Liver (tissue), 3 donors: ENCODE results near the gene SLK.

Experiments
- CTCF ChIP-seq: fragments of 150-350 bp; IDR thresholded peaks from 2 replicates; pipeline ENCODE4 v1.5.1; 2017; ENCODE audit warnings: improper control_type of control experiment, low read depth, low read length; ENCODE audit not compliant: missing input control
- EGR1 ChIP-seq, 2 donors: IDR thresholded peaks; 2 replicates each; pipeline ENCODE4 v1.6.1; 2016 to 2018; ENCODE audit warnings: antibody characterized with exemption in 2 of 2, low read depth in 2 of 2
- FOXA1 ChIP-seq: IDR thresholded peaks from 2 replicates; pipeline ENCODE4 v1.6.1; 2016; ENCODE audit warnings: antibody characterized with exemption
- JUND ChIP-seq, 2 donors: IDR thresholded peaks; 2 replicates each; pipeline ENCODE4 v1.6.1; 2016; ENCODE audit warnings: antibody characterized with exemption in 2 of 2
- MAX ChIP-seq: IDR thresholded peaks from 2 replicates; pipeline ENCODE4 v1.6.1; 2016; ENCODE audit warnings: antibody characterized with exemption
- RAD21 ChIP-seq, 2 donors: IDR thresholded peaks; 2 replicates each; pipeline ENCODE4 v1.6.1; 2016; ENCODE audit warnings: antibody characterized with exemption in 2 of 2, mild to moderate bottlenecking in 2 of 2
- TAF1 ChIP-seq: conservative IDR thresholded peaks from 2 replicates; pipeline ENCODE4 v1.6.1; 2016; ENCODE audit warnings: antibody characterized with exemption, mild to moderate bottlenecking
- YY1 ChIP-seq: IDR thresholded peaks from 2 replicates; pipeline ENCODE4 v1.6.1; 2016; ENCODE audit warnings: antibody characterized with exemption, mild to moderate bottlenecking
- TF ChIP-seq, protein P1 (sequence below): IDR thresholded peaks from 2 replicates; pipeline ENCODE4 v1.6.1; 2016; ENCODE audit warnings: antibody characterized with exemption
- TF ChIP-seq, protein P2 (sequence below): IDR thresholded peaks from 2 replicates; pipeline ENCODE4 v1.6.1; 2016; ENCODE audit warnings: antibody characterized with exemption, mild to moderate bottlenecking
- TF ChIP-seq, protein P3 (sequence below): IDR thresholded peaks from 2 replicates; pipeline ENCODE4 v1.6.1; 2016; ENCODE audit warnings: antibody characterized with exemption
- donor health status: healthy.
- donor health status: healthy.

DNA sequence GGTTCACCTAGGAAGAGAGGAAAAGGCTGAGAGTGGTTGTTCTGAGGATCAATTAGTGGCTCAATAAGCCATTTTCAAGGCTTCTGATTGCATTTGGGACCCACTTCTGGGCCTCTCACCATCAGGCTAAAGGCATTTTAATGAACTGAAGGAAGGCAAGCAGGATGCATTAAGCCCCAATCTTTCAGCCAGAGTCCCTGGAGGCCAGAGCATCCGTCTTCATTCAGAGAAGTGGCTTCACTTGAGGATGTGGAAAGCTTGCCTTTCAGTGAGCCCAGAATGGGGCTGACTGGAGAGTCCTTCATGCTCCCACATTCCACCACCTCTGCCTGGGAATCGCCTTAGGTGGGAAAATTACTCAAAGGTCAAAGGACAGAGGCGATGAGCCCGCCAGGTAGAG lies 76.9 kb downstream of the SLK start:
- TF ChIP-seq RAD21 (IDR thresholded peaks at IDR 0.05) (no peak), CTCF (no peak), JUND (IDR thresholded peaks at IDR 0.05) (no peak), TAF1 (no peak), FOXA1 (no peak), YY1 (no peak), MAX (no peak), EGR1 (IDR thresholded peaks at IDR 0.05; ENCODE audit: low read depth in 2 of 2) (no peak)
- TF ChIP-seq, protein P1, sequence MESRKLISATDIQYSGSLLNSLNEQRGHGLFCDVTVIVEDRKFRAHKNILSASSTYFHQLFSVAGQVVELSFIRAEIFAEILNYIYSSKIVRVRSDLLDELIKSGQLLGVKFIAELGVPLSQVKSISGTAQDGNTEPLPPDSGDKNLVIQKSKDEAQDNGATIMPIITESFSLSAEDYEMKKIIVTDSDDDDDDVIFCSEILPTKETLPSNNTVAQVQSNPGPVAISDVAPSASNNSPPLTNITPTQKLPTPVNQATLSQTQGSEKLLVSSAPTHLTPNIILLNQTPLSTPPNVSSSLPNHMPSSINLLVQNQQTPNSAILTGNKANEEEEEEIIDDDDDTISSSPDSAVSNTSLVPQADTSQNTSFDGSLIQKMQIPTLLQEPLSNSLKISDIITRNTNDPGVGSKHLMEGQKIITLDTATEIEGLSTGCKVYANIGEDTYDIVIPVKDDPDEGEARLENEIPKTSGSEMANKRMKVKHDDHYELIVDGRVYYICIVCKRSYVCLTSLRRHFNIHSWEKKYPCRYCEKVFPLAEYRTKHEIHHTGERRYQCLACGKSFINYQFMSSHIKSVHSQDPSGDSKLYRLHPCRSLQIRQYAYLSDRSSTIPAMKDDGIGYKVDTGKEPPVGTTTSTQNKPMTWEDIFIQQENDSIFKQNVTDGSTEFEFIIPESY: no peak
- TF ChIP-seq, protein P2, sequence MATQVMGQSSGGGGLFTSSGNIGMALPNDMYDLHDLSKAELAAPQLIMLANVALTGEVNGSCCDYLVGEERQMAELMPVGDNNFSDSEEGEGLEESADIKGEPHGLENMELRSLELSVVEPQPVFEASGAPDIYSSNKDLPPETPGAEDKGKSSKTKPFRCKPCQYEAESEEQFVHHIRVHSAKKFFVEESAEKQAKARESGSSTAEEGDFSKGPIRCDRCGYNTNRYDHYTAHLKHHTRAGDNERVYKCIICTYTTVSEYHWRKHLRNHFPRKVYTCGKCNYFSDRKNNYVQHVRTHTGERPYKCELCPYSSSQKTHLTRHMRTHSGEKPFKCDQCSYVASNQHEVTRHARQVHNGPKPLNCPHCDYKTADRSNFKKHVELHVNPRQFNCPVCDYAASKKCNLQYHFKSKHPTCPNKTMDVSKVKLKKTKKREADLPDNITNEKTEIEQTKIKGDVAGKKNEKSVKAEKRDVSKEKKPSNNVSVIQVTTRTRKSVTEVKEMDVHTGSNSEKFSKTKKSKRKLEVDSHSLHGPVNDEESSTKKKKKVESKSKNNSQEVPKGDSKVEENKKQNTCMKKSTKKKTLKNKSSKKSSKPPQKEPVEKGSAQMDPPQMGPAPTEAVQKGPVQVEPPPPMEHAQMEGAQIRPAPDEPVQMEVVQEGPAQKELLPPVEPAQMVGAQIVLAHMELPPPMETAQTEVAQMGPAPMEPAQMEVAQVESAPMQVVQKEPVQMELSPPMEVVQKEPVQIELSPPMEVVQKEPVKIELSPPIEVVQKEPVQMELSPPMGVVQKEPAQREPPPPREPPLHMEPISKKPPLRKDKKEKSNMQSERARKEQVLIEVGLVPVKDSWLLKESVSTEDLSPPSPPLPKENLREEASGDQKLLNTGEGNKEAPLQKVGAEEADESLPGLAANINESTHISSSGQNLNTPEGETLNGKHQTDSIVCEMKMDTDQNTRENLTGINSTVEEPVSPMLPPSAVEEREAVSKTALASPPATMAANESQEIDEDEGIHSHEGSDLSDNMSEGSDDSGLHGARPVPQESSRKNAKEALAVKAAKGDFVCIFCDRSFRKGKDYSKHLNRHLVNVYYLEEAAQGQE: no peak
- TF ChIP-seq, protein P3, sequence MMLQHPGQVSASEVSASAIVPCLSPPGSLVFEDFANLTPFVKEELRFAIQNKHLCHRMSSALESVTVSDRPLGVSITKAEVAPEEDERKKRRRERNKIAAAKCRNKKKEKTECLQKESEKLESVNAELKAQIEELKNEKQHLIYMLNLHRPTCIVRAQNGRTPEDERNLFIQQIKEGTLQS: no peak
